ENCODE results near the gene FBF1. TPM values are rescaled to one million over a fixed set of nuclear protein-coding genes. Genes with fewer than 3 reads are reported as not detected.

Gene FBF1
- total and polyA plus RNA-seq, 2 of the 8 experiments (the other 6 are each of a cell fraction or from before 2014, with no cell fraction given) = 8.1 to 13.1 TPM

GRCh38 chr17:75898791-75899190, 42.1 kb downstream of the FBF1 start (continued):
- TF ChIP-seq E2F6 (IDR thresholded peaks at IDR 0.05) (no peak), TBP (IDR thresholded peaks at IDR 0.05; ENCODE audit: low read depth, low read length) (no peak), ASH2L (IDR thresholded peaks at IDR 0.05; ENCODE audit: low read length) (no peak), SRF (IDR thresholded peaks at IDR 0.05; ENCODE audit: low read depth, low read length) (no peak), NRF1 (IDR thresholded peaks at IDR 0.05; ENCODE audit: low read depth, low read length) (no peak), MAX (IDR thresholded peaks at IDR 0.05) (no peak)
